Omental fat pad (tissue), 4 donors: ENCODE measurements around the gene DNAJC18. TPM values are rescaled to one million over a fixed set of nuclear protein-coding genes. Genes with fewer than 3 reads are reported as not detected.
"Not testable (repeated sequence)": the region's sequence is repeated elsewhere in the genome, so short reads cannot be mapped to it uniquely, and the experiment has no call there.

Source experiments
- ATAC-seq: fragments of 150-250 bp; one replicate; pipeline ENCODE4 v1.9.1; 2016; ENCODE audit warnings: mild to moderate bottlenecking, moderate library complexity; ENCODE audit not compliant: low FRiP score
- DNase-seq: peaks from one replicate; pipeline ENCODE4 v3.0.0-alpha.2; 2019; ENCODE audit warnings: low spot score
- CTCF ChIP-seq, 3 donors: fragments of 450-650 bp; IDR thresholded peaks; one replicate each; pipeline ENCODE4 v1.5.1; 2016 to 2017; ENCODE audit warnings: antibody characterized with exemption in 3 of 3, mild to moderate bottlenecking in 3 of 3, moderate library complexity in 2 of 3
- total RNA-seq, 4 donors: library from RNA; depleted of rRNA; stranded (reverse); fragments of >200 nt; gene quantifications; one replicate each; pipeline ENCODE4 v1.1.0, GENCODE V29; 2016

DNAJC18 gene
- total RNA-seq, result 1 to 10 TPM; 6.1 to 7.4 (median 6.5) TPM

DNA sequence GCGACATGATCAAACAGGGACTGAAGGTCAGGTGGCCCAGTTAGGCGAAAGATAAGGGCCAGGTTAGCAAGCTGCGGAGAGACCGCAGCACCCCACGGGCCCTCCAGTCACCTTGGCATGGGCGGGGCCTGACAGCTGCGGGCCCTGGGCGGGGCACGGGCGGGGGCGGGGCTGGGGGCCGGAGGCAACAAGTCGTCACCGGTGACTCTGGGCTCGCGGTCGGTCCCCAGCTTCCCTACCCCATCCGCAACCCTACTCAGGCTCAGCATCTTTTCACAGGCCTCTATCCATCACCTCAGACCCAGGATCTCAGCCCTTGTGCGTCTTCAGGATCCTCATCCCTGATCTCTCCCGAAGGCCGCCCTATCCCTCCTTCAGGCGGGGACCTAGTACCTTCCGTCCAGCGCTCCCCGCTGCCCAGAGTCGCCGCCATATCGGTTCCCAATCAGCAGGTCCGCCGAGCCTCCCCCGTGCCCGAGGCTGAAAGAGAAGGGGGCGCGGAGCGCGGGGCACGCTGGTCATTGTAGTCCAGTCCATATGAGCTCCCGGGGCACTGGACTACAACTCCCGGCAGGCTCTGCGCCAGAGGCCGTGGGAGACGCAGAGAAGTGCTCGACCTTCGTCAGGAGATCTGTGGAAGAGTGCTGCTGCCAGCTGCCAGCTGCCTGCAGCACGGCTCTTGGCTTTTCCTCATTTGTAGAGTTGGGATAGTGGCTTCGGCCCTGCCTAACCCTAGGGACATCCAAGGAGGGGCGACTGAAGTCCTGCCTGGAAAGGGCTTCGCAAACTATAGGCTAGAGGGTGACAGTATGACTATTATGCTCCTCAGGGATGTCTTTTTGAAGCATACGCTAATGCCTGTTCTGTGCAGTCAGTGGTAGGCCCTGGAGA lies at the start of gene DNAJC18:
DNAJC18 (minus strand) TSS at position 513 of the 891 bp plus-strand sequence; CDS start at position 433, 80 bp downstream.
- DNase-seq (peak; percentile 86), ATAC-seq (peak; percentile 99)
- no peak for TF ChIP-seq CTCF (IDR thresholded peaks at IDR 0.05)

DNA sequence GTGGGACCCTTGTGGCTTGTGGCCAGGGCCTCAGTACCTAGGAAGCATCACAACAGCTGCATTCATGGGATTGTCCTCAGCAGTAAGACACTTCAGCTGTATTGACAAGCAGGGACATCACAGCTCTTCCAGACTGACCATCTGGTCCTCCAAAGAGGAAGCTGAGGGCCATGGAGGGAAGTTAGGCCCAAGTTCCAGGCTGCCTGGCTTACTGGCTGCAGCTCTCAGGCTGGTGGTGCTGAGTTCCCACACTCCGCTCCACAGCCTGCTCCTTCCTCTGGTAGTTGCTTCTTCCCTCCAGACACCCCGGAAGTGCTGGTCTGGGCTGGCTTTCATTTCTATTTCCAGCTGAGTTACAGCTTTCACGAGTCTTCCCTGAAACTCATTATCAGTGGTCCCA lies 48.9 kb upstream of the DNAJC18 start:
- no peak for TF ChIP-seq CTCF (IDR thresholded peaks at IDR 0.05)
- no peak for ATAC-seq
- DNase-seq, result no peak

DNA sequence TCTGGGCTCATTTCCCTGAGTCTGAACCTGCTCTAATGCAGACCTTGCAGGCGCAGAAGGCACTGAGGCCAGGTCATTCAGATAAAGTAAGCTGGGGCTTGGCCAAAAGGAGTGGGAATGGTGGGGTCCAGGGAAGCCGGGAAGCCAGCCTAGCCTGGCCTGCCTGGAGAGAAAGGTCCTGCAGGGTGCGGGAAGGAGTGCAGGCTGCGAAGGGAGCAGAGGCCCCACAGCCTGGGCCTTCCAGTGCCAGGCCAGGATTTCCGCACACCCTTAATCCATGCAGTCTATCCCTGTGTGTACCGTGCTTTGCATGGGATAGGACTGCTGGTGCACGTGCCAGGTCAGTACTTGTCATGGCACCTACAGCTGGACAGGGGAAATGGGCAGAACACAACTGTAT lies 46.9 kb upstream of the DNAJC18 start:
- no peak for TF ChIP-seq CTCF (IDR thresholded peaks at IDR 0.05)
- ATAC-seq (no peak), DNase-seq (no peak)

DNA sequence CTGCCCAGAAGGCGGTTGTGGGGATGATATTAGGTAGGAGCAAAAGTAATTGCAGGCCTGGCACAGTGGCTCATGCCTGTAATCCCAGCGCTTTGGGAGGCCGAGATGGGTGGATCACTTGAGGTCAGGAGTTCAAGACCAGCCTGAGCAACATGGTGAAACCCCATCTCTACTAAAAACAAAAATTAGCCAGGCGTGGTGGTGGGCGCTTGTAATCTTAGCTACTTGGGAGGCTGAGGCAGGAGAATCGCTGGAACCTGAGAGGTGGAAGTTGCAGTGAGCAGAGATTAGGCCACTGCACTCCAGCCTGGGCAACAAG lies 43.5 kb upstream of the DNAJC18 start:
- ATAC-seq, DNase-seq: not testable (repeated sequence)

DNA sequence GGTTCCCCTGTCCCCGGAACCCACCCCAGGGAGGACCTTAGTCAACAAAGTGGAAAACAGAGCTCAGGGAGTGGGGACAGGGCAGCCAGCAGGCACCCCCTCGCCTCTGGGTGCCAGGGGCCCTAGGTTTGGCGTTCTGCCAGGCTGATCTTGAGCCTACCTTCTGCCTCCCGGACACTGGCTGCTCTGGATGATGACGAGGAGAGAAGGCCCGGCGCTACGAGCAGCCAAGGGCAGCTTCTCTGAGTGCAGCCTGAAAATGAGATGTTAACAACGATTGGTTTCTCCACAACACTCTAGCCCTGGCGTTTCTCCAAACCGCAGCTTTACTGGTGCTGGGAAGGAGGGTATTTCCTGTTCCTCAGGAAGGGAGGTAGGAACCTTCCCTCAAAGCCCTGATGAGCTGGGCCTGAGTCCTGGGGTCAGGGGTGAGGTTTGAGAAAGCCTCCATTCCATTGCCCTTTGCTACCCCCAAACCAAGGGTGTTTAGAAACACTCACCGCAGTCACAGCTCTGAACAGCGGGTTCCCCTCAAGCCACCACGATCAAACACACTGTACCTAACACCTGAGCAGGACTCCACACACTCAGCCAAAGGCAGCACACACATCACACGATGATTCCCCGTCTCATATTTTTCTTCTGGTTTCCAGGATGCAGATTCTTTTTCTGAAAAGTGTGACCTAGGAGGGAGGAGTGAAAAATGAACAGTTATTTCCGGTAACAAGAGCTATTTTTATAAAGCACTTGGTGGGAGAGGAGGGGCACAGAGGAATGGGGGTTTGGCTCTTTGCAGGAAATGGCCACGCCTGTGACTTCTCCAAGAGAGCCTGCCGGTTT lies 42.9 kb upstream of the DNAJC18 start, which contains the start of gene STING1:
STING1 (minus strand) TSS at position 709 of the 840 bp plus-strand sequence. CDS start 1,054 bp downstream, outside the sequence.
- ATAC-seq (peak; percentile 72), DNase-seq (peak; percentile 79)
- TF ChIP-seq CTCF (IDR thresholded peaks at IDR 0.05), result no peak

DNA sequence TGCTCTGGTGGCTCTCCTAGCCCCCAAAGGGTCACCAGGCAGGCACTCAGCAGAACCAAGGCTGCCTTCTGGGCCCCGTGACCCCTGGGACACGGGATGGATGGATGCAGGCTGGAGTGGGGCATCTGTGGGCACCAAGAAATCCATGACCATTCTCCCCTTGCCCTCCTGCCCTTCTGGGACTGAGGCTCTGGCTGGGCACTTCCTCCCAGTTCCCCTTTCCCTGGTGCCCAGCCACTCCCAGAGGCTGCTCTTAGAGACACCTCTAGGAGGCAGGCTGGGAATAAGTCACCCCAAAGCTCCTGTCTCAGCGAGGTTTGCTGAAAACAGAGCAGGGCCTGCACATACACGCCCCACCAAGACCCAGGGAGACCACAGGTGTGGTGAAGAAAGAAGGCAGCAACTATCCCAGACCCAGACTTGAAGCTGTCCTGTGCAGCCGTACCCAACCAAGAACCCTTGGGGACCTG lies 42.3 kb upstream of the DNAJC18 start:
- TF ChIP-seq CTCF (IDR thresholded peaks at IDR 0.05), result no peak
- DNase-seq (no peak), ATAC-seq (peak; percentile 29)

DNA sequence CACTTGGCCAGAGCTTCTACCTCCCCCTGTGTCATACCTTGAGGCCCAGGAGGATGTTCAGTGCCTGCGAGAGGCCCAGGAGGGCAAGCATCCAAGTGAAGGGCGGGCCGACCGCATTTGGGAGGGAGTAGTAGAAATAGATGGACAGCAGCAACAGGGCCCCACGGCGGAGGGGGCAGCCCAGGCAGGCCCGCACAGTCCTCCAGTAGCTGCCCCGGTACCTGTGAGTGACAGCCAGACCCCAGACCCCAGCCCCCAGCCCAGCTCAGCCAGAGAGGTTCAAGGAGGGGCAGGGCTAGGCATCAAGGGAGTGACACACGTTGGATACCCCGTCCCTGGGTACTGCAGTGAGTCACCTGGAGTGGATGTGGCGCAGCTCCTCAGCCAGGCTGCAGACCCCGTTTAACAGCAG lies 41.8 kb upstream of the DNAJC18 start:
- no peak for TF ChIP-seq CTCF (IDR thresholded peaks at IDR 0.05)
- no peak for DNase-seq
- ATAC-seq, result peak; percentile 58

- DNase-seq, ATAC-seq: not testable (repeated sequence)
Measured at GRCh38 chr5:139479729-139480128, 40.4 kb upstream of the DNAJC18 start.

DNA sequence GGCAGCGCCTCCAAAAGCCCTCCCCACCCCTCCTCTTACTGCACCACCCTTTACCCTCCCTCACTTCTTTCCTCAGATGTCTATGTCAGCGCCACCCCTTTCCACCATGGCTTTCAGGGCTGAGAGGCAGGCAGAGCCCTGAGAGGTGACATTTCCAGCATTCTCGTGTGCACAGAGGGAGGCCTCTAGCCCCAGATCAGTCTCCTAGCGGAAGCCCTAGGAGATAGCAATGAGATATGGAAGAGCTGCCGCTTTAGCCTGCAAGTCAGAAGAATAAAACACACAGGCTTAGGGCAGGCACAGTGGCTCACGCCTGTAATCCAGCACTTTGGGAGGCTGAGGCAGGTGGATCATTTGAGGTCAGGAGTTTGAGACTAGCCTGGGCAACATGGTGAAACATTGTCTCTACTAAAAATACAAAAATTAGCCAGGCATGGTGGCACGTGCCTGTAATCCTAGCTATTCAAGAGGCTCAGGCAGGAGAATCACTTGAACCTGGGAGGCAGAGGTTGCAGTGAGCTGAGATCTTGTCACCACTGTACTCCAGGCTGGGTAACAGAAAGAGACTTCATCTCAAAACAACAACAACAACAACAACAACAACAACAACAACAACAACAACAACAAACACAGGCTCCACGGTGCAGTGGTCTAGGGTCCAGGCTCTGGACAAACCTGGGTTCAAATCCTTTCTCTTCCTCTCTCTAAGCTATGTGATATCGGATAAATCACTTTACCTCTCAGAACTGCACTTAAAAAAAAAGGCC lies 39.5 kb upstream of the DNAJC18 start:
- not testable (repeated sequence) for ATAC-seq, DNase-seq
